Measurements from ENCODE around the gene NME2.
"Not testable (repeated sequence)": the region's sequence is repeated elsewhere in the genome, so short reads cannot be mapped to it uniquely, and the experiment has no call there.

NME2 gene

DNA sequence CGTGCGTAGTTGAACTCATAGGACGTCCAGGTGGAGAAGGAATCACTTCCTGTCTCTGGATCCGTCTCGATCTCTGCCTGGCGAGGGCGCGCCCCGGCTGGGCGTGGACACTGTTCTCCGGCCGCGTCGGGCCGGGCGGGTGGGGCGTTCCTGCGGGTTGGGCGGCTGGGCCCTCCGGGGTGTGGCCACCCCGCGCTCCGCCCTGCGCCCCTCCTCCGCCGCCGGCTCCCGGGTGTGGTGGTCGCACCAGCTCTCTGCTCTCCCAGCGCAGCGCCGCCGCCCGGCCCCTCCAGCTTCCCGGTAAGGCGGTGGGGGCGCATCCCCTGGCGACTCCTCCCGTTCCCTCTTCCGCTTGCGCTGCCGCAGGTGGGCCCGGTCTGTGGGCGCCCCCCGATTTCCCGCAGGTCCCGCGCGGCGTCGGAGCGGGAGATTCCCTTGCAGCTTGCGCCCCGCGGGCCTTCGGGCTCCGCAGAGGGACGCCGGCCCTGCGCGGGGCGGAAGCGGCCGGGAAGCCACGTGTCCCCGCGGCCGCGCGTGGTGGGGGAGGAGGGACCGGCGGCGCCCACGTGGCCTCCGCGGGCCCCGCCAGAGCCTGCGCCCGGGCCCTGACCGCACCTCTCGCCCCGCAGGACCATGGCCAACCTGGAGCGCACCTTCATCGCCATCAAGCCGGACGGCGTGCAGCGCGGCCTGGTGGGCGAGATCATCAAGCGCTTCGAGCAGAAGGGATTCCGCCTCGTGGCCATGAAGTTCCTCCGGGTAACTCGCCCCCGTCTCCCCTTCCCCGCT lies at the start of gene NME2:
Gene NME2 (plus strand): TSS at position 214 of the 789 bp plus-strand sequence. CDS start 420 bp downstream, at position 634.
- H3K36me3 ChIP-seq (ENCODE audit: insufficient read depth, low read length), result peaks cover 46% of the 10 kb centered on the region
- peak within 1 kb of the TSS; percentile 57 for H3K4me3 ChIP-seq (ENCODE audit: low read length)
- no peaks in the 10 kb centered on the region for H3K27me3 ChIP-seq (ENCODE audit: insufficient read depth, low read length)
- peaks cover 8% of the 10 kb centered on the region for H3K4me1 ChIP-seq (ENCODE audit: insufficient read depth, low read length)
- H2AFZ ChIP-seq (ENCODE audit: low read depth, low read length), result peak within 1 kb of the TSS; percentile 78
- H3K9me3 ChIP-seq (ENCODE audit: low read length), result no peaks in the 10 kb centered on the region

DNA sequence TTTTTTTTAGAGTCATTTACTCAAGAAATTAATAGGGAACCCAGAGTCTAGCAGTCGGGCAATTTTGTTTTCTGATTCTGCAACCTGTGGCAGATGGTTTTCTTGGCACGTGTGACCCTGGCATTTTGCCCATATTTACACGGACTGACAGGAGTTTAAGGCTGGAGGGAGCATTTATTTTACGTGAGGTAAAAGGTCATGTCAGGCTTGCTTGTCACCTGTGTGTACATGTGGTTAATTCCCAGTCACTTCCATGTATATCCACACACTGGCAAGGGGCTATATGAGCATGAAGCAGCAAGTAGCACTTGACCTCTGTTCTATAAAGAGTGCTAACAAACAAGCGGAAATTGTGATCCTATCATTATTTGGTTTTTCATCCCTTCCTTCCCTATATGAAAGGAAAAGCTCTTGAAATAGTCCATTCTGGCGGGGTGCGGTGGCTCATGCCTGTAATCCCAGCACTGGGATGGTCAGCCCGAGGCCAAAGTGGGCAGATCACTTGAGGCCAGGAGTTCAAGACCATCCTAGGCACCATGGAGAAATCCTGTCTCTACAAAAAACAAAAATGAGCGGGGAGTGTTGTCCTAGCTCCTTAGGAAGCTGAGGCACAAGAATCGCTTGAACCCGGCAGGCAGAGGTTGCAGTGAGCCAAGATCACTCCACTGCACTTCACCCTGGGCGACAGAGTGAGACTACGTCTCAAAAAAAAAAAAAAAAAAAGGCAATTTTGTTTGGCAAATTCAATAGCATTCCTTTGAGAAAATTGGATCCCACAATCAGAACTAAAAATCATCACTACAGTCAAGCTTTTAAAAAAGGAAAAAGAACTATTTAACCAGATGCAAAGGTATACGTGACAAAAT lies 47.6 kb upstream of the NME2 start:
- Histone ChIP-seq H2AFZ (ENCODE audit: low read depth, low read length) (no peak overlapping the region), H3K36me3 (ENCODE audit: insufficient read depth, low read length) (no peaks in the 10 kb centered on the region), H3K27me3 (ENCODE audit: insufficient read depth, low read length) (no peaks in the 10 kb centered on the region), H3K4me3 (ENCODE audit: low read length) (peak overlapping the region; percentile 87), H3K4me1 (ENCODE audit: insufficient read depth, low read length) (peaks cover 22% of the 10 kb centered on the region), H3K9me3 (ENCODE audit: low read length) (no peaks in the 10 kb centered on the region)

DNA sequence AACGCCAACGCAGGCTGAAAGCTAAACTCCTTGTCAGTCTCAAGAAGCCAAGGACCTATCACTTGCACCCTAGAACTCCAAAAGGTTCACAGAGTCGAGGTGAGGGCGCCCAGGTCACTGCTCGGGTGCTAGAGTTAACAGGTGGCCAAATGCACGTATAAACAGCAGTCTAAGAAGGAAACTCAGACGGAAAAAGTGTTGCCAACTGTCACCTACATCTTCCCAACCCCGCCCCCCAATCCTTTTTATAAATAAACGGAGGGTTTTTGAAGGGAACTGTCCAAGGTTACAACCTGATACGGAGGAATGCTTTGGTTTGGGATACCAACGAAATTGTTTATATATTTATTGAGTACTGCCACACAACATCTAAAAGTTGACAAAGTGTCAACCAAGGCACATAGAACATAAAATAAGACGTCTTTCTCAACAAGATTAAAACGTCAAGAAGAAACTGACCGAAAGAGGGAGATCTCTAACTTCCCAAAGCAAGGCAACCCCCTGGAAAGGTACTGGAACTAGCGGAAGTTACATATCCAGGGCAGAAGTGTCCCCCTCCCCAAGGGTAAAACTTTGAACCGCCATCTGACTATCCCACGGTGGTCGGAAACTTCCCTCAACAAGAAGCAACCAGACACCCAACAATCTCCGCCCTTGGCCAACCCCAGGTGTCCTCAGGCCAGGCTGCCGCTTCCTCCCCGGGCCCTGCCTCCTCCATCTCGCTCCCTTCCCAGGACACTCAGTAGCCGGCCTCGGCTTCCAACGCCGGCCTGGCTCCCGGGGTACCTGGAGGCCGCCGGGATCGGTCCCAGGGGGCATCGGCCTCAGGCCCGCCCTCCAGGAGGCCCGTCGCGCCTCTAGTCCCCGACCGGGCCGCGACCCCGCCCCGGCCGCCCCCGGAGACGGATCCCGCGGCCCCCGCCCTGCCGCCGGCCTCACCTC lies 46.5 kb upstream of the NME2 start:
- Histone ChIP-seq H3K36me3 (ENCODE audit: insufficient read depth, low read length) (no peaks in the 10 kb centered on the region), H3K4me3 (ENCODE audit: low read length) (peak overlapping the region; percentile 87), H3K27me3 (ENCODE audit: insufficient read depth, low read length) (no peaks in the 10 kb centered on the region), H3K4me1 (ENCODE audit: insufficient read depth, low read length) (peaks cover 22% of the 10 kb centered on the region), H3K9me3 (ENCODE audit: low read length) (no peaks in the 10 kb centered on the region), H2AFZ (ENCODE audit: low read depth, low read length) (peak overlapping the region; percentile 70)

DNA sequence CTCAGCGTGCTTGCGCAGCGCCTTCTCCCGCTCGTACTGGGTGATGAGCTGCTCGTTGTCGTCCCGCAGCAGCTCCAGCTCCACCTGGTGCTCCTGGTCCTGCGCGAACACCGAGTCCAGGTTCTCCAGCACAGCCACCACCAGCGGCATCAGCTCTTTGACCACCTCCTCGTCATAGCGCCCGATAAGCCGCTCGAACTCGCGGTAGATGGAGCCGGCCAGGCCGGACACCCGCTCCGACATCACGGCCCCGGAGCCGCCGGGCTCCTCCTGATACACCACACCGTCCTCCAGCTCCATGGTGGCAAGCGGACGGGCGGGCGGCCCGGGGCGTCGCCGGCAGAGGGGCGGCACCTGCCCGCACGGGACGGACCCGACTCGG lies 45.9 kb upstream of the NME2 start:
- Histone ChIP-seq H3K4me3 (ENCODE audit: low read length) (peak overlapping the region; percentile 87), H3K36me3 (ENCODE audit: insufficient read depth, low read length) (no peaks in the 10 kb centered on the region)

DNA sequence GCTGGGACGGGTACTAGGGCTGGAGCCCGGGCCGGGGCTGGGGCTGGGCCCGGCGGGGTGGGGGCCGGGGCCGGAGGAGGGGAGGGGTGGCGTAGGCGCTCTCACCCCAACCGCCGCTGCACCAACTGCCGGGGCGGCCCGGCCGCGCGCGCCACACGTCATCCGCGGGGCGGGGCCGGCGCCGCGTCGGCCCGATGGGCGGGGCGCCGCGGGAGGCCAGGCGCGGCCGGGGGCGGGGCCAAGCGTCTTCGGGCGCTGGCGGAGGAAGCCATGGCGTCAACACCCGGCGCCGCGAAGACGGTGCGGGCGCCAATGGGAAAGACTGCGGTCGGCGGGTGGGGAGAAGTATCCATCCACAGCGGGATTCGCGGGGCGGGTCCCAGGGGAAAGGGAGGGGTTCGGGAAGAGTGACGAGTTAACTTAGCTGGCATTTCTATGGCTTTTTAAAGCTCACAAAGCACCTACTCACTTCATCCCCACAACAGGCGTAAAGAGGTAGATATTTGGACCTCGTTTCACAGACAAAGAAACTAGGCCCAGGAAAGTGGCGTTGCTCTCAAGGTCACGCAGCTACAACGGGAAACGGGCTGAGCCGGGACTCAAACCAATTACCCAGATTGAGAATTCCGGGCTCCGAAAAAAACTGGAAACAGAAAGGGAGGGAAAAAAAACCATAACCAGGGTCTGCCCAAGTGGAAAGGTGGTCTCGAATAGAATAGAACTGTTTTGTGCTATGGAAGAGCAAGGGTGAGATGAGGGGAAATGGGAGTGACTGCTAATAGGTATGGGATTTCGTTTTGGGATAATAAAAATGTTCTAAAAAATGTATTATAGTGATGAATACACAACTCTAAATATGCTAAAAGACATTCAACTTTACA lies 45.2 kb upstream of the NME2 start, which contains the start of gene SPAG9:
Gene SPAG9 (minus strand): TSS at position 130 of the 881 bp plus-strand sequence. CDS start 212 bp downstream, outside the sequence.
- H3K27me3 ChIP-seq (ENCODE audit: insufficient read depth, low read length), result no peaks in the 10 kb centered on the region
- no peaks in the 10 kb centered on the region for H3K9me3 ChIP-seq (ENCODE audit: low read length)
- peak within 1 kb of the TSS; percentile 87 for H3K4me3 ChIP-seq (ENCODE audit: low read length)
- H3K4me1 ChIP-seq (ENCODE audit: insufficient read depth, low read length), result peaks cover 22% of the 10 kb centered on the region
- no peaks in the 10 kb centered on the region for H3K36me3 ChIP-seq (ENCODE audit: insufficient read depth, low read length)
- H2AFZ ChIP-seq (ENCODE audit: low read depth, low read length), result peak within 1 kb of the TSS; percentile 70

More for the DNA sequence above, 45.9 kb upstream of the NME2 start:
- Histone ChIP-seq H3K4me1 (ENCODE audit: insufficient read depth, low read length) (peaks cover 22% of the 10 kb centered on the region), H3K27me3 (ENCODE audit: insufficient read depth, low read length) (no peaks in the 10 kb centered on the region), H3K9me3 (ENCODE audit: low read length) (no peaks in the 10 kb centered on the region), H2AFZ (ENCODE audit: low read depth, low read length) (peak overlapping the region; percentile 70)

- no peaks in the 10 kb centered on the region for H3K27me3 ChIP-seq (ENCODE audit: insufficient read depth, low read length)
- no peaks in the 10 kb centered on the region for H3K36me3 ChIP-seq (ENCODE audit: insufficient read depth, low read length)
- H3K9me3 ChIP-seq (ENCODE audit: low read length), result no peaks in the 10 kb centered on the region
- peak overlapping the region; percentile 39 for H2AFZ ChIP-seq (ENCODE audit: low read depth, low read length)
- H3K4me1 ChIP-seq (ENCODE audit: insufficient read depth, low read length), result peaks cover 22% of the 10 kb centered on the region
- H3K4me3 ChIP-seq (ENCODE audit: low read length), result peak overlapping the region; percentile 72
These were observed 44.4 kb upstream of the NME2 start for GRCh38 chr17:51121620-51122472.

- not testable (repeated sequence) for H3K4me3 ChIP-seq (ENCODE audit: low read length); H3K36me3 ChIP-seq (ENCODE audit: insufficient read depth, low read length); H2AFZ ChIP-seq (ENCODE audit: low read depth, low read length); H3K9me3 ChIP-seq (ENCODE audit: low read length); H3K27me3 ChIP-seq (ENCODE audit: insufficient read depth, low read length)
- H3K4me1 ChIP-seq (ENCODE audit: insufficient read depth, low read length), result peaks cover 22% of the 10 kb centered on the region
These were observed 43.6 kb upstream of the NME2 start for GRCh38 chr17:51122473-51123115.

- Histone ChIP-seq H3K27me3 (ENCODE audit: insufficient read depth, low read length) (no peaks in the 10 kb centered on the region), H2AFZ (ENCODE audit: low read depth, low read length) (no peak overlapping the region), H3K4me3 (ENCODE audit: low read length) (no peak overlapping the region), H3K9me3 (ENCODE audit: low read length) (no peaks in the 10 kb centered on the region), H3K4me1 (ENCODE audit: insufficient read depth, low read length) (peaks cover 8% of the 10 kb centered on the region), H3K36me3 (ENCODE audit: insufficient read depth, low read length) (no peaks in the 10 kb centered on the region)
These were observed 41.3 kb upstream of the NME2 start for GRCh38 chr17:51124640-51125503.

DNA sequence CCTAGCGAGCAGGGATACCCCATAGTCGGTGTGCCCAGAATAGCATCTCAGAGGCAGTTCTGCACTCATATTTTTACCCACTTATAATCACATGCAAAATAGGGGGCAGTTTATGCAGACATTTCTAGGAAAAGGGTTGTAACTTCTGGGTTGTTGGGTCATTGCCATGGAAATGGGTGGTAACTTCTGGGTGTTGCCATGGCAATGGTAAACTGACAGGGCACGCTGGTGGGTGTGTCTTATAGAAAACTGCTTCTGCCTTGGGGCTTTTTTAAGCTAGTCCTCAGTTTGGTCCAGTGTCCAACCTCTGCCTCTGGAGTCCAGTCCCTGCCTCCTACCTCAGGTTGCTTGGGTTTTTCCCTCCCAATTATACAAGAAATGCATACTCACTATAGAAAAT lies 38.1 kb upstream of the NME2 start:
- no peaks in the 10 kb centered on the region for H3K27me3 ChIP-seq (ENCODE audit: insufficient read depth, low read length)
- H3K4me1 ChIP-seq (ENCODE audit: insufficient read depth, low read length), result no peaks in the 10 kb centered on the region
- no peak overlapping the region for H2AFZ ChIP-seq (ENCODE audit: low read depth, low read length)
- no peak overlapping the region for H3K4me3 ChIP-seq (ENCODE audit: low read length)
- H3K36me3 ChIP-seq (ENCODE audit: insufficient read depth, low read length), result no peaks in the 10 kb centered on the region
- no peaks in the 10 kb centered on the region for H3K9me3 ChIP-seq (ENCODE audit: low read length)

DNA sequence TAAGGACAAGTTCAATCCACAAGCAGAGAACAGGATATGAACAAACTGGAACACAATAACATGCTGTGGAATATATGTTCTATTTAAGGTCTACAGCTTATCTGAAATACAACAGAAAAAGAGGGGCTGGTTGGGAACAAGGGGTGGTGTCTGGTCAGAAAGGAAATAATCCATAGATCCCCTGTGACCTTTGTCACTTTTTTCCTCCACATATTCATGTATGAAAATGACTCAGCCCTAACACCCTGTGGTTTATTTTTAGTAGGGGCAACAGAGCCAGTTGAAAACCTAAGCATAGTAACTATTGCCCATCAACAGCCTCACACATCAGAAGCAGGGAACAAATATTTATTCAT lies 33.3 kb upstream of the NME2 start:
- Histone ChIP-seq H3K4me1 (ENCODE audit: insufficient read depth, low read length) (peaks cover 2% of the 10 kb centered on the region), H2AFZ (ENCODE audit: low read depth, low read length) (no peak overlapping the region), H3K36me3 (ENCODE audit: insufficient read depth, low read length) (no peaks in the 10 kb centered on the region), H3K9me3 (ENCODE audit: low read length) (no peaks in the 10 kb centered on the region), H3K4me3 (ENCODE audit: low read length) (no peak overlapping the region), H3K27me3 (ENCODE audit: insufficient read depth, low read length) (no peaks in the 10 kb centered on the region)

Data from neuron (in vitro differentiated cells).